HCT116 (cell line): Measurements from ENCODE around the gene IFI27L2. TPM values are rescaled to one million over a fixed set of nuclear protein-coding genes. Genes with fewer than 3 reads are reported as not detected.

Experiments used
- ATAC-seq: fragments of 200-7000 bp; cut with Tn5 transposase; 2 replicates; pipeline ENCODE4 v1.9.1; 2020; ENCODE audit warnings: mild to moderate bottlenecking, moderate library complexity
- BruUV-seq: library from RNA; stranded (reverse); fragments of 400-500 nt; replicated peaks from 2 replicates; lab custom pipeline; 2021; lab: Mats Ljungman, UMichigan
- CTCF ChIA-PET: fragments of 300-600 bp; sonication (Branson Sonifier 250); formaldehyde crosslinking; loops from one replicate; lab custom pipeline; 2021; ENCODE audit warnings: antibody characterized with exemption; lab: Charles Lee
- POLR2A ChIA-PET: fragments of 300-600, 350-600 bp; sonication (Branson Sonifier 250); formaldehyde crosslinking; loops from one replicate; lab custom pipeline; 2021; ENCODE audit warnings: antibody characterized with exemption; lab: Charles Lee
- RAD21 ChIA-PET, 2 experiments: fragments of 300-600 bp; sonication (Branson Sonifier 250); formaldehyde crosslinking; loops; one replicate each; lab custom pipeline; 2023; ENCODE audit warnings: low total read pairs in 2 of 2; ENCODE audit not compliant: uncharacterized antibody in 2 of 2, unreplicated experiment in 2 of 2, low non-redundant PET in 1 of 2; lab: Charles Lee
- DNase-seq: peaks from one replicate; pipeline ENCODE4 v3.0.0-alpha.2; 2010; ENCODE audit warnings: low read depth, low spot score
- H2AFZ ChIP-seq: fragments of 200-600 bp; shearing (Covaris generic), sonication (generic); 2 replicates; pipeline ENCODE4 v1.6.1; 2017; ENCODE audit warnings: low read depth, mixed run types, mixed read lengths, antibody characterized with exemption, low read length; ENCODE audit not compliant: poor library complexity, severe bottlenecking
- H3K27ac ChIP-seq: 2 replicates; pipeline ENCODE4 v1.5.1; 2012; ENCODE audit warnings: low read depth, low read length
- H3K27me3 ChIP-seq: fragments of 200-600 bp; sonication (generic); 2 replicates; pipeline ENCODE4 v1.6.1; 2016; ENCODE audit warnings: mixed run types, low read length, mixed read lengths; ENCODE audit not compliant: insufficient read depth
- H3K36me3 ChIP-seq, 2 experiments: fragments of 200-500 bp in 1 of 2; fragments of 200-600 bp in 1 of 2; sonication (Bioruptor generic) in 1 of 2; sonication (generic) in 1 of 2; 2 replicates each; pipeline versions ENCODE4 v1.5.1 to v1.6.1; 2014 to 2016; ENCODE audit warnings: low read length in 2 of 2, inconsistent platforms in 1 of 2, mixed read lengths in 1 of 2, mixed run types in 1 of 2; ENCODE audit not compliant: insufficient read depth in 2 of 2, control insufficient read depth in 1 of 2
- H3K4me1 ChIP-seq, 2 experiments: fragments of 200-600 bp in 1 of 2; sonication (generic) in 1 of 2; 2 replicates each; pipeline versions ENCODE4 v1.5.1 to v1.6.1; 2012 to 2017; ENCODE audit warnings: low read length in 2 of 2, inconsistent platforms in 1 of 2, mild to moderate bottlenecking in 1 of 2, mixed read lengths in 1 of 2, mixed run types in 1 of 2, moderate library complexity in 1 of 2; ENCODE audit not compliant: insufficient read depth in 2 of 2, control insufficient read depth in 1 of 2
- H3K4me2 ChIP-seq: fragments of 200-600 bp; sonication (generic); 2 replicates; pipeline ENCODE4 v1.6.1; 2017; ENCODE audit warnings: mixed run types, low read length, mixed read lengths
- H3K4me3 ChIP-seq, 2 experiments: fragments of 200-600 bp in 1 of 2; sonication (generic) in 1 of 2; replicated peaks in 1 of 2; 2 replicates each; pipeline ENCODE4 v1.5.1; 2011 to 2016; ENCODE audit warnings: low read length in 2 of 2, control low read depth in 1 of 2, low read depth in 1 of 2, mild to moderate bottlenecking in 1 of 2, mixed read lengths in 1 of 2, mixed run types in 1 of 2
- H3K79me2 ChIP-seq: fragments of 200-600 bp; sonication (generic); 2 replicates; pipeline ENCODE4 v1.6.1; 2017; ENCODE audit warnings: mild to moderate bottlenecking, mixed run types, low read length, moderate library complexity, mixed read lengths; ENCODE audit not compliant: insufficient read depth
- H3K9ac ChIP-seq: fragments of 200-600 bp; sonication (generic); 2 replicates; pipeline ENCODE4 v1.6.1; 2016; ENCODE audit warnings: low read length, mixed read lengths
- H3K9me2 ChIP-seq: fragments of 200-600 bp; sonication (generic), shearing (Covaris generic); 2 replicates; pipeline ENCODE4 v1.6.1; 2017; ENCODE audit warnings: mixed run types, mild to moderate bottlenecking, moderate library complexity; ENCODE audit not compliant: insufficient read depth
- H3K9me3 ChIP-seq, 2 experiments: fragments of 200-500 bp in 1 of 2; fragments of 200-600 bp in 1 of 2; sonication (Bioruptor generic) in 1 of 2; sonication (generic) in 1 of 2; 2 replicates each; pipeline ENCODE4 v1.6.1; 2014 to 2017; ENCODE audit warnings: low read length in 2 of 2, mixed read lengths in 2 of 2, inconsistent platforms in 1 of 2, low read depth in 1 of 2, mild to moderate bottlenecking in 1 of 2, mixed run types in 1 of 2, moderate library complexity in 1 of 2; ENCODE audit not compliant: control insufficient read depth in 1 of 2, insufficient read depth in 1 of 2
- H4K20me1 ChIP-seq: fragments of 200-600 bp; sonication (generic), shearing (Covaris generic); 2 replicates; pipeline ENCODE4 v1.6.1; 2017; ENCODE audit warnings: mixed run types, mild to moderate bottlenecking, moderate library complexity; ENCODE audit not compliant: insufficient read depth
- CEBPB ChIP-seq: IDR thresholded peaks from 2 replicates; pipeline ENCODE4 v1.6.1; 2012; ENCODE audit warnings: low read depth
- ELF1 ChIP-seq: IDR thresholded peaks from 2 replicates; pipeline ENCODE4 v1.6.1; 2012; ENCODE audit warnings: low read depth, borderline replicate concordance
- EZH2 ChIP-seq: fragments of 200-600 bp; sonication (generic); IDR thresholded peaks from 2 replicates; pipeline ENCODE4 v1.6.1; 2017; ENCODE audit warnings: antibody characterized with exemption, mixed run types
- EZH2phosphoT487 ChIP-seq: fragments of 200-600 bp; IDR thresholded peaks from 2 replicates; pipeline ENCODE4 v1.6.1; 2018; ENCODE audit warnings: antibody characterized with exemption, borderline replicate concordance
- FOSL1 ChIP-seq: IDR thresholded peaks from 2 replicates; pipeline ENCODE4 v1.6.1; 2012; ENCODE audit warnings: low read depth
- JUND ChIP-seq: IDR thresholded peaks from 2 replicates; pipeline ENCODE4 v1.6.1; 2012
- POLR2A ChIP-seq: IDR thresholded peaks from 2 replicates; pipeline ENCODE4 v1.7.0; 2011; ENCODE audit warnings: borderline replicate concordance; ENCODE audit not compliant: insufficient read depth, insufficient read length; ENCODE audit errors: extremely low read depth
- POLR2AphosphoS5 ChIP-seq: IDR thresholded peaks from 2 replicates; pipeline ENCODE4 v1.6.1; 2011; ENCODE audit warnings: mild to moderate bottlenecking, low read depth, low read length, moderate library complexity
- SP1 ChIP-seq: IDR thresholded peaks from 2 replicates; pipeline ENCODE4 v1.6.1; 2012; ENCODE audit warnings: low read depth
- ZFX ChIP-seq: fragments of 450-650 bp; IDR thresholded peaks from 2 replicates; pipeline ENCODE4 v1.6.1; 2017
- intact Hi-C: fragments of 100-400 bp; cut with micrococcal nuclease; formaldehyde crosslinking; loops from 2 replicates; pipeline ENCODE4 v1.10.0; 2022
- total RNA-seq: library from RNA; stranded (reverse); gene quantifications from one replicate; pipeline ENCODE4 v1.2.1, GENCODE V29; 2021; ENCODE audit not compliant: unreplicated experiment
- TF ChIP-seq, protein P1 (sequence below): IDR thresholded peaks from 2 replicates; pipeline ENCODE4 v1.6.1; 2011; ENCODE audit warnings: mild to moderate bottlenecking, low read length, moderate library complexity; ENCODE audit not compliant: insufficient replicate concordance; ENCODE audit errors: extremely low read depth
- TF ChIP-seq, protein P2 (sequence below): IDR thresholded peaks from 2 replicates; pipeline ENCODE4 v1.6.1; 2012; ENCODE audit warnings: low read depth
- TF ChIP-seq, protein P3 (sequence below): IDR thresholded peaks from 2 replicates; pipeline ENCODE4 v1.6.1; 2012
- TF ChIP-seq, protein P4 (sequence below), 3 experiments: fragments of 200-600 bp in 1 of 3; sonication (generic) in 1 of 3; IDR thresholded peaks in 2 of 3; conservative IDR thresholded peaks in 1 of 3; 2 replicates each; pipeline ENCODE4 v1.5.1; 2012 to 2017; ENCODE audit warnings: low read depth in 2 of 3, low read length in 2 of 3, antibody characterized with exemption in 1 of 3, borderline replicate concordance in 1 of 3, control low read depth in 1 of 3, mild to moderate bottlenecking in 1 of 3, mixed read lengths in 1 of 3, mixed run types in 1 of 3, moderate library complexity in 1 of 3; ENCODE audit not compliant: insufficient read depth in 1 of 3
- TF ChIP-seq, protein P5 (sequence below): IDR thresholded peaks from 2 replicates; pipeline ENCODE4 v1.6.1; 2012

IFI27L2 gene
- total RNA-seq, 1 experiment from 2014 or later: 42.9 TPM

DNA sequence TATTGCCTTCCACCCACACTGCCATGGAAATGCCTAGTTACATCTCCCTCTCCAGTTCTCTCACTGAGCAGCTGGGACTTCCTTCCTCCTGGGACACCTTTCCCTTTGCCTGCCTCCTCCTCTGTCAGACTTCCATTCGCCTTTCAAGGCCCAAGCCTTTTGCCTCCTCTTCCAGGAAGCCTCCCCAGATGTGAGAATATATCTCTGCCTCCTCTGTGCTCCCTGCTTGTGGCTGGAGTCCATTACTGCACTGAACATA is 3.1 kb downstream of the IFI27L2 start (continued):
- TF ChIP-seq, protein P1, sequence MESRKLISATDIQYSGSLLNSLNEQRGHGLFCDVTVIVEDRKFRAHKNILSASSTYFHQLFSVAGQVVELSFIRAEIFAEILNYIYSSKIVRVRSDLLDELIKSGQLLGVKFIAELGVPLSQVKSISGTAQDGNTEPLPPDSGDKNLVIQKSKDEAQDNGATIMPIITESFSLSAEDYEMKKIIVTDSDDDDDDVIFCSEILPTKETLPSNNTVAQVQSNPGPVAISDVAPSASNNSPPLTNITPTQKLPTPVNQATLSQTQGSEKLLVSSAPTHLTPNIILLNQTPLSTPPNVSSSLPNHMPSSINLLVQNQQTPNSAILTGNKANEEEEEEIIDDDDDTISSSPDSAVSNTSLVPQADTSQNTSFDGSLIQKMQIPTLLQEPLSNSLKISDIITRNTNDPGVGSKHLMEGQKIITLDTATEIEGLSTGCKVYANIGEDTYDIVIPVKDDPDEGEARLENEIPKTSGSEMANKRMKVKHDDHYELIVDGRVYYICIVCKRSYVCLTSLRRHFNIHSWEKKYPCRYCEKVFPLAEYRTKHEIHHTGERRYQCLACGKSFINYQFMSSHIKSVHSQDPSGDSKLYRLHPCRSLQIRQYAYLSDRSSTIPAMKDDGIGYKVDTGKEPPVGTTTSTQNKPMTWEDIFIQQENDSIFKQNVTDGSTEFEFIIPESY: no peak
- TF ChIP-seq, all 23 proteins: peak for 0

DNA sequence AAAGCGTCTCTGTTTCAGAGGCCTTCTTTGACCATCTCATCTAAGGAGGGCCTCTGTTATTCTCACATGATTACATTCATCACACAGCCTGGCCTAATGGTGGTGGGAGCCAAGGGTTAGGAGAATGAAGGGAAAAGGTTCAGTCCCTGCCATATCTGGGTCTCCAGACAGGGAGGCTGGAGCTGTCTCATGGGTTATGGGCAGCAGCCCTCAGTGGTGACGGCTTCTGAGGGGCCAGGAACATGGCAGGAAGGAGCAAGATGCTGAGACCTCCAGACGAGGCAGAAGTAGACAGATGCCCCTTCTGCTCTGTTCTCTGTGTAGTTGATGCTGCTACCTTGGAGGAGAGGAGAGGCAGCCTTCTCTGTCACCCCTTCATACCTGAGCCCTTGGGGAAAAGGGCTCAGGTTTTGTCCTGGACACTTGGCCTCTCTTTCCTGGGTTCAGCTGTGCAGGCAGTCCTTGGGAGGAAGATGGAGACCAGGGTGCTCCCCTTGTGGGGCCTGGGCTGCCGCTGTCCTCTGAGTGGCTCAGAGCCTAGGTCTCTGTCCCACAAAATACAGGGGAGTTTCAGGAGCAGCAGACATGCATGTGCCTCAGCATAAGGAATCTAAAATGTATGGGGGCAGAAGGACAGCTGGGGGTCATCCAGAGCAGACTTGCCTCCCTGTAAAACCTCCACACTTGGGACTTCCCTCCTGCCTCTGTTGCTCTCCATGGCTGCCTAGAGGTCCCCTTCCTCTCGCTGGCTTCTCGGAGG is 3.6 kb downstream of the IFI27L2 start:
- no TSS peak for BruUV-seq
- H3K9ac ChIP-seq: no peak overlapping the region

More for the DNA sequence above, 3.6 kb downstream of the IFI27L2 start:
- H3K4me3 ChIP-seq: no peak overlapping the region
- no peaks in the 10 kb centered on the region for H4K20me1 ChIP-seq
- H3K9me2 ChIP-seq: no peaks in the 10 kb centered on the region
- ATAC-seq: no peak
- peaks cover 6 to 22% of the 10 kb centered on the region in 2 experiments; a peak in 3 of 4 replicates for H3K4me1 ChIP-seq
- intact Hi-C loops: no loop called here
- H3K27ac ChIP-seq: no peak overlapping the region
- no peak overlapping the region for H3K4me2 ChIP-seq
- CTCF ChIA-PET: no interaction called here
- H2AFZ ChIP-seq: no peak overlapping the region
- POLR2A ChIA-PET: no interaction called here
- no peaks in the 10 kb centered on the region for H3K27me3 ChIP-seq
- H3K9me3 ChIP-seq: no peaks in the 10 kb centered on the region
- DNase-seq: no peak
- TF ChIP-seq CEBPB (no peak), JUND (no peak), FOSL1 (no peak), ZFX (no peak), POLR2AphosphoS5 (no peak), EZH2phosphoT487 (no peak), ELF1 (no peak), POLR2A (no peak), EZH2 (no peak), SP1 (no peak)
- TF ChIP-seq, protein P2, sequence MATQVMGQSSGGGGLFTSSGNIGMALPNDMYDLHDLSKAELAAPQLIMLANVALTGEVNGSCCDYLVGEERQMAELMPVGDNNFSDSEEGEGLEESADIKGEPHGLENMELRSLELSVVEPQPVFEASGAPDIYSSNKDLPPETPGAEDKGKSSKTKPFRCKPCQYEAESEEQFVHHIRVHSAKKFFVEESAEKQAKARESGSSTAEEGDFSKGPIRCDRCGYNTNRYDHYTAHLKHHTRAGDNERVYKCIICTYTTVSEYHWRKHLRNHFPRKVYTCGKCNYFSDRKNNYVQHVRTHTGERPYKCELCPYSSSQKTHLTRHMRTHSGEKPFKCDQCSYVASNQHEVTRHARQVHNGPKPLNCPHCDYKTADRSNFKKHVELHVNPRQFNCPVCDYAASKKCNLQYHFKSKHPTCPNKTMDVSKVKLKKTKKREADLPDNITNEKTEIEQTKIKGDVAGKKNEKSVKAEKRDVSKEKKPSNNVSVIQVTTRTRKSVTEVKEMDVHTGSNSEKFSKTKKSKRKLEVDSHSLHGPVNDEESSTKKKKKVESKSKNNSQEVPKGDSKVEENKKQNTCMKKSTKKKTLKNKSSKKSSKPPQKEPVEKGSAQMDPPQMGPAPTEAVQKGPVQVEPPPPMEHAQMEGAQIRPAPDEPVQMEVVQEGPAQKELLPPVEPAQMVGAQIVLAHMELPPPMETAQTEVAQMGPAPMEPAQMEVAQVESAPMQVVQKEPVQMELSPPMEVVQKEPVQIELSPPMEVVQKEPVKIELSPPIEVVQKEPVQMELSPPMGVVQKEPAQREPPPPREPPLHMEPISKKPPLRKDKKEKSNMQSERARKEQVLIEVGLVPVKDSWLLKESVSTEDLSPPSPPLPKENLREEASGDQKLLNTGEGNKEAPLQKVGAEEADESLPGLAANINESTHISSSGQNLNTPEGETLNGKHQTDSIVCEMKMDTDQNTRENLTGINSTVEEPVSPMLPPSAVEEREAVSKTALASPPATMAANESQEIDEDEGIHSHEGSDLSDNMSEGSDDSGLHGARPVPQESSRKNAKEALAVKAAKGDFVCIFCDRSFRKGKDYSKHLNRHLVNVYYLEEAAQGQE: no peak
- TF ChIP-seq, protein P1: no peak
- TF ChIP-seq, protein P3, sequence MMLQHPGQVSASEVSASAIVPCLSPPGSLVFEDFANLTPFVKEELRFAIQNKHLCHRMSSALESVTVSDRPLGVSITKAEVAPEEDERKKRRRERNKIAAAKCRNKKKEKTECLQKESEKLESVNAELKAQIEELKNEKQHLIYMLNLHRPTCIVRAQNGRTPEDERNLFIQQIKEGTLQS: no peak
- TF ChIP-seq, protein P4, sequence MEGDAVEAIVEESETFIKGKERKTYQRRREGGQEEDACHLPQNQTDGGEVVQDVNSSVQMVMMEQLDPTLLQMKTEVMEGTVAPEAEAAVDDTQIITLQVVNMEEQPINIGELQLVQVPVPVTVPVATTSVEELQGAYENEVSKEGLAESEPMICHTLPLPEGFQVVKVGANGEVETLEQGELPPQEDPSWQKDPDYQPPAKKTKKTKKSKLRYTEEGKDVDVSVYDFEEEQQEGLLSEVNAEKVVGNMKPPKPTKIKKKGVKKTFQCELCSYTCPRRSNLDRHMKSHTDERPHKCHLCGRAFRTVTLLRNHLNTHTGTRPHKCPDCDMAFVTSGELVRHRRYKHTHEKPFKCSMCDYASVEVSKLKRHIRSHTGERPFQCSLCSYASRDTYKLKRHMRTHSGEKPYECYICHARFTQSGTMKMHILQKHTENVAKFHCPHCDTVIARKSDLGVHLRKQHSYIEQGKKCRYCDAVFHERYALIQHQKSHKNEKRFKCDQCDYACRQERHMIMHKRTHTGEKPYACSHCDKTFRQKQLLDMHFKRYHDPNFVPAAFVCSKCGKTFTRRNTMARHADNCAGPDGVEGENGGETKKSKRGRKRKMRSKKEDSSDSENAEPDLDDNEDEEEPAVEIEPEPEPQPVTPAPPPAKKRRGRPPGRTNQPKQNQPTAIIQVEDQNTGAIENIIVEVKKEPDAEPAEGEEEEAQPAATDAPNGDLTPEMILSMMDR (IDR thresholded peaks at IDR 0.05 in 2 of 3, conservative IDR thresholded peaks at IDR 0.05 in 1 of 3; ENCODE audit: borderline replicate concordance in 1 of 3, insufficient read depth in 1 of 3, low read depth in 2 of 3, low read length in 2 of 3): no peak
- TF ChIP-seq, protein P5, sequence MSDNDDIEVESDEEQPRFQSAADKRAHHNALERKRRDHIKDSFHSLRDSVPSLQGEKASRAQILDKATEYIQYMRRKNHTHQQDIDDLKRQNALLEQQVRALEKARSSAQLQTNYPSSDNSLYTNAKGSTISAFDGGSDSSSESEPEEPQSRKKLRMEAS: no peak
- RAD21 ChIA-PET: no interaction called here
- no peaks in the 10 kb centered on the region for H3K79me2 ChIP-seq
- no peaks in the 10 kb centered on the region for H3K36me3 ChIP-seq
